Mesendoderm (in vitro differentiated cells): ENCODE results near the gene MACROD1.

Experiments used
- DNase-seq: peaks from one replicate; pipeline ENCODE4 v3.0.0; 2013
- H2AK5ac ChIP-seq: 2 replicates; pipeline ENCODE4 v1.6.1; 2013; ENCODE audit warnings: low read length, inconsistent platforms
- H2BK120ac ChIP-seq: 2 replicates; pipeline ENCODE4 v1.6.1; 2013; ENCODE audit warnings: low read depth, mild to moderate bottlenecking, low read length, moderate library complexity, mixed read lengths
- H2BK15ac ChIP-seq: replicated peaks from 2 replicates; pipeline ENCODE4 v1.6.1; 2013; ENCODE audit warnings: low read depth, mild to moderate bottlenecking, moderate library complexity
- H2BK5ac ChIP-seq: 2 replicates; pipeline ENCODE4 v1.6.1; 2013; ENCODE audit warnings: low read length, inconsistent platforms
- H3K18ac ChIP-seq: 2 replicates; pipeline ENCODE4 v1.6.1; 2013; ENCODE audit warnings: mild to moderate bottlenecking, low read length, mixed read lengths
- H3K23ac ChIP-seq: one replicate; pipeline ENCODE4 v1.6.1; 2013; ENCODE audit warnings: low read length
- H3K27ac ChIP-seq: 2 replicates; pipeline ENCODE4 v1.5.1; 2013; ENCODE audit warnings: low read depth, mild to moderate bottlenecking, inconsistent platforms, low read length, moderate library complexity
- H3K27me3 ChIP-seq: 2 replicates; pipeline ENCODE4 v1.6.1; 2013; ENCODE audit warnings: low read length, control low read depth, mild to moderate bottlenecking, inconsistent platforms; ENCODE audit not compliant: insufficient read depth, poor library complexity
- H3K36me3 ChIP-seq: 2 replicates; pipeline ENCODE4 v1.6.1; 2013; ENCODE audit warnings: low read length, inconsistent platforms; ENCODE audit not compliant: control insufficient read depth, insufficient read depth
- H3K4ac ChIP-seq: one replicate; pipeline ENCODE4 v1.6.1; 2013; ENCODE audit warnings: low read depth, mild to moderate bottlenecking, low read length, moderate library complexity
- H3K4me1 ChIP-seq: 2 replicates; pipeline ENCODE4 v1.6.1; 2013; ENCODE audit warnings: low read depth, low read length, inconsistent platforms; ENCODE audit not compliant: control insufficient read depth
- H3K4me2 ChIP-seq: 2 replicates; pipeline ENCODE4 v1.6.1; 2013; ENCODE audit warnings: low read length
- H3K4me3 ChIP-seq: 2 replicates; pipeline ENCODE4 v1.5.1; 2013; ENCODE audit warnings: mild to moderate bottlenecking, low read length
- H3K56ac ChIP-seq: one replicate; pipeline ENCODE4 v1.6.1; 2013; ENCODE audit warnings: low read length
- H3K79me1 ChIP-seq: 2 replicates; pipeline ENCODE4 v1.6.1; 2013; ENCODE audit warnings: low read length, inconsistent platforms
- H3K79me2 ChIP-seq: 2 replicates; pipeline ENCODE4 v1.6.1; 2013; ENCODE audit warnings: mild to moderate bottlenecking, low read length; ENCODE audit not compliant: control insufficient read depth, insufficient read depth
- H3K9ac ChIP-seq: 2 replicates; pipeline ENCODE4 v1.6.1; 2013; ENCODE audit warnings: low read length, inconsistent platforms
- H4K5ac ChIP-seq: one replicate; pipeline ENCODE4 v1.6.1; 2013; ENCODE audit warnings: low read length
- H4K8ac ChIP-seq: one replicate; pipeline ENCODE4 v1.6.1; 2013; ENCODE audit warnings: low read depth, mild to moderate bottlenecking, control low read depth, low read length, moderate library complexity
- WGBS: extraction: QIAGEN DNeasy Blood & Tissue Kit; methylation state at CpG from one replicate; pipeline ENCODE4 v1.1.7; 2013; ENCODE audit warnings: low lambda C conversion rate, missing lambda C conversion rate; ENCODE audit not compliant: insufficient coverage; ENCODE audit errors: extremely low coverage; 5-methylcytosine and 5-hydroxymethylcytosine counted together

MACROD1 gene

DNA sequence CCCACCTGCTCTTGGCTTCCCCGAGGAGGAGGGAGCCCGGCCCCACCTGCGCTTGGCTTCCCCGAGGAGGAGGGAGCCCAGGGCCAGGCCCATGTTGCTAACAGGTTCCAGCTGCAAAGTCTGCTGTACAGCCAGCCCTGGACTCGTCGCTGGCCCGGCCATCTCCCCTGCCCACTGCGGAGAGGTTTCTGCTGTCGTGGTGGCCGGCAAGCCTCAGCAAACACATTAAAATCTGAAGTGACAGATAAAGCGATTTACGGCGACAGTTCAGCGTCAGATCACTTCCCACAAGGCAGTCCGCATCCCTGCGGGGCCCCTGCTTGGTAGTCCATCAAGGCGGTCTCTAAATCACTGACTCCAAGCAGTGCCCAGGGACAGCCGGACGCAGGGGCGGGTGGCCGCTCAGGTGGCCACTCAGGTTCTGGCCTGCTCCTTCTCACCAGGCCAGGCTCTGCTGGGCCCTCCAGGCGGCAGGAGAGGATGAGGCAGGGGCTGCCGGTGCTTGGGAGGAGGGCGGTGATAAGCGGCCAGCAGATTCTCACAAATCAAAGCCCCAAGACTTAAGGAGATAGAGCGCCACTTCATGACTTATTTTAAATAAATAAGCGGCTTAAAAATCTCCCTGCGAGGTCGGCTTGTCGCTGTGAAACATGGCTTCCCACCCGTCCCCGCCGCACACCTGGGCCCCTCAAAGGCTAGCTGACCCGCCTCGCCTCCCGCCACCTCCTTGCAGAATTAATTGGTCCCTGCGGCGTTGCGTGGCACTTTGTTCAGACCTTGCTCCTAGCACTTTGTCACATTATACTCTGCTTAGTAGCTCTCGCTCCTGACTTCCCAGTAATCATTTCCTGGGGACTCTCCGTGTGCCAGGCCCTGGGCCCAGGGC is 21.1 kb downstream of the MACROD1 start:
- Histone ChIP-seq H3K79me2 (no peaks in the 10 kb centered on the region), H3K27me3 (no peaks in the 10 kb centered on the region), H3K9ac (no peak overlapping the region), H3K4me2 (no peak overlapping the region), H3K23ac (no peak overlapping the region), H3K56ac (no peak overlapping the region), H3K4me3 (no peak overlapping the region), H3K27ac (no peak overlapping the region), H3K36me3 (no peaks in the 10 kb centered on the region), H4K8ac (no peak overlapping the region), H2BK120ac (no peak overlapping the region), H2BK5ac (no peak overlapping the region), H3K79me1 (no peaks in the 10 kb centered on the region), H3K18ac (no peak overlapping the region), H3K4ac (no peak overlapping the region), H3K4me1 (no peaks in the 10 kb centered on the region), H4K5ac (no peak overlapping the region), H2BK15ac (no peak overlapping the region), H2AK5ac (no peak overlapping the region)
- no peak for DNase-seq
- no CpG with 5 or more reads among the region's 41 CpGs for WGBS

DNA sequence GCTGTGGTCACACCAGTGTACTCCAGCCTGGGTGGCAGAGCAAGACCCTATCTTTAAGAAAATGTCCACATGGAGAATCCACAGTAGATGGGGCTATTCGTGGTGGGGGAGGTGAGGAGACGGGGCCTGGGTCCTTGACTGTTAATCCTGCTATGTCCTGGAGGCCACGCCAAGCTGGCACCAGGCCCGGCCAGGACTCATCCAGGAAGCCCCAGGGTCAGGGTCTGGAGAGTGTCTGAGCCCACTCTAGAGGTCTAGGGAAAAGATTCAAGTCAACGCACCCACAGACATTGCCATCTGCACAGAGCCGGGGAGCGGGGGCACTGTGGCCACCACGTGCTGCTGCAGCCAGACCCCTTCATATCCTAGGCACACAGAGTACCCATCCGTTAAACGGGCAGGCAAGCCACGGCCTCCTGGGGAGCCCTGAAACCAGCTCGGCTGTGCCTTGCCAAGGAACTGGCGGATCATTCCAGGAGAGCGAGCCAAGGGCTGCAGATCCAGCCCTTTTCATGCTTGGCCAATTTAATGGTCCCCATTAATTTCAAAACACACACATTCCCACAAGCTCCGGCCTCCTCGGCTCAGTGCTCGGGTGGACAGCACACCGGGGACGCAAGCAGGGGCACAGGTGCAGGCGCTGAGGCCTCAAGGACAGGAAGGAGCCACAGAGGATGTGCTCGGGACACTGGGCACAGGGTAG is 24.7 kb downstream of the MACROD1 start:
- no CpG with 5 or more reads among the region's 21 CpGs for WGBS
- no peak overlapping the region for H3K56ac ChIP-seq
- H2BK120ac ChIP-seq, result no peak overlapping the region
- H3K4me3 ChIP-seq, result no peak overlapping the region
- H3K18ac ChIP-seq, result no peak overlapping the region
- no peak overlapping the region for H3K23ac ChIP-seq
- H3K79me1 ChIP-seq, result no peaks in the 10 kb centered on the region
- no peak overlapping the region for H4K5ac ChIP-seq
- H3K36me3 ChIP-seq, result no peaks in the 10 kb centered on the region
- no peak overlapping the region for H3K4me2 ChIP-seq
- no peak overlapping the region for H4K8ac ChIP-seq
- H2BK5ac ChIP-seq, result no peak overlapping the region
- H3K4me1 ChIP-seq, result no peaks in the 10 kb centered on the region
- no peaks in the 10 kb centered on the region for H3K27me3 ChIP-seq
- DNase-seq, result no peak
- H3K79me2 ChIP-seq, result no peaks in the 10 kb centered on the region
- no peak overlapping the region for H3K4ac ChIP-seq
- H3K9ac ChIP-seq, result no peak overlapping the region
- no peak overlapping the region for H3K27ac ChIP-seq
- H2AK5ac ChIP-seq, result no peak overlapping the region
- H2BK15ac ChIP-seq, result no peak overlapping the region

DNA sequence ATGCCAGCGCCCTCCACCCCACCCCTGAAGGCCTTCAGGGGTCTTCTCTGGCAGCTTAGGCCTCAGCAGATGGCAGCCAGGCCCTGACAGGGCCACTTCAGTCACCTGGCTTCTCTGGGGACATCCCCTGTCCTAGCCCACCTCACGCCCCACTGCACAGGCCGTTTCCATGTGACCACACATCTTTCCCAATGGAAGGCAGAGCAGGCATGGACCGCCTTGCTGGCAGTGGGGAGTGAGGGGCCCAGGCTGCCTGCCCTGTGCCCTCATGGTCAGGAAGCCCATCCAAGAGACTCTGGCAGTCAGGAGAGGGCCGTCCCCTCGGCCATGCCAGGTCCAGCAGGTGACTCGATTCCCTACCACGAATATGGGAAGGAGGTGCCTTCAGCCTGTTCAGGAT is 25.8 kb downstream of the MACROD1 start:
- Histone ChIP-seq H3K9ac (no peak overlapping the region), H3K18ac (no peak overlapping the region), H3K4me3 (no peak overlapping the region), H3K36me3 (no peaks in the 10 kb centered on the region), H3K27me3 (no peaks in the 10 kb centered on the region), H4K5ac (no peak overlapping the region), H2BK120ac (no peak overlapping the region), H2BK15ac (no peak overlapping the region), H3K23ac (no peak overlapping the region), H3K4me1 (no peaks in the 10 kb centered on the region), H3K79me1 (no peaks in the 10 kb centered on the region), H2BK5ac (no peak overlapping the region), H3K4me2 (no peak overlapping the region), H3K4ac (no peak overlapping the region), H3K56ac (no peak overlapping the region), H2AK5ac (no peak overlapping the region), H3K27ac (no peak overlapping the region), H4K8ac (no peak overlapping the region), H3K79me2 (no peaks in the 10 kb centered on the region)
- WGBS, result no CpG with 5 or more reads among the region's 8 CpGs
- no peak for DNase-seq

DNA sequence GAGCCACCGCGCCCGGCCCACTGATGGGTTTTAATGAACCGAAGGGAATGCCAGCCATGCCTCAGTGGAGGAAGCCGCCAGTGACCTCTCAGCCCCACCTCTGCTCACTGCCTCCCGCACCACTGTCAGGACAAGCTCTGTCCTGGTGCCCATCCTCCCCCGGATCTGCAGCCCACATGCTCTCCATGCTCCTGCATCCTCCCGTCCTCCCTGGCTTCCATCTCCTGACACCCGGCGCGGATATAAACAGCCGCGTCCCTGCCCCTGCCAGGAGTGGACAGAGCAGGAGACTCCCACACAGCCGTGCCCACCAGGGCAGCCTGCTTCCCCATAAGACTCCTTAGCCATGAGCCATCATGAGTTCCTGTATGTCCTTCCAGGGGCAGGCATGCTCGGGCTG is 26.9 kb downstream of the MACROD1 start:
- Histone ChIP-seq H3K36me3 (no peaks in the 10 kb centered on the region), H3K18ac (no peak overlapping the region), H3K23ac (no peak overlapping the region), H2AK5ac (no peak overlapping the region), H2BK5ac (no peak overlapping the region), H3K79me1 (no peaks in the 10 kb centered on the region), H4K8ac (no peak overlapping the region), H3K9ac (no peak overlapping the region), H3K4me2 (no peak overlapping the region), H3K4me1 (no peaks in the 10 kb centered on the region), H3K4ac (no peak overlapping the region), H3K4me3 (no peak overlapping the region), H3K27ac (no peak overlapping the region), H2BK120ac (no peak overlapping the region), H3K79me2 (no peaks in the 10 kb centered on the region), H2BK15ac (no peak overlapping the region), H3K56ac (no peak overlapping the region), H3K27me3 (no peaks in the 10 kb centered on the region), H4K5ac (no peak overlapping the region)
- no peak for DNase-seq
- WGBS, result no CpG with 5 or more reads among the region's 15 CpGs

DNA sequence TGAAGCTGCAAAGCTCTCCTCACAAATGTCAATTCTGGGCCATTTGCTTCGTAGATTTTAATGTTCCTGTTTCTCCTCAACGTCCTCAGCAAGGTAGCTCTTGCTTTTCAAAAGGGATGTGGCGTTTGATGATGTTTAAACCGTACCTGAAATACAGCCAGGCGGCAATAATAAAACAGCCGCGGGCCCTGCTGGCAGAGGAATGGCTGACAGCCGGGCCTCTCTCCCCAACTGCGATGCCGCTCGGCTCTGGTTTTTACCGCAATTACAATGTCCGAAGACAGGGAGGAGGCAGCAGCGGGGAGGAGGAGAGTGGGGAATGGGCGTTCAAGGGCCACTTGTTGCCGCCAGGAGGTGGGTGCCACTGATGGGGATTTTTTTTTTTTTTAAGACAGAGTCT is 27.5 kb downstream of the MACROD1 start:
- Histone ChIP-seq H3K18ac (no peak overlapping the region), H2BK120ac (no peak overlapping the region), H3K23ac (no peak overlapping the region), H3K36me3 (no peaks in the 10 kb centered on the region), H4K8ac (no peak overlapping the region), H3K79me2 (no peaks in the 10 kb centered on the region), H3K27ac (no peak overlapping the region), H3K4me2 (no peak overlapping the region), H2BK15ac (no peak overlapping the region), H4K5ac (no peak overlapping the region), H3K4ac (no peak overlapping the region), H3K9ac (no peak overlapping the region), H3K79me1 (no peaks in the 10 kb centered on the region), H2BK5ac (no peak overlapping the region), H3K56ac (no peak overlapping the region), H2AK5ac (no peak overlapping the region), H3K4me3 (no peak overlapping the region), H3K27me3 (no peaks in the 10 kb centered on the region), H3K4me1 (no peaks in the 10 kb centered on the region)
- WGBS, result no CpG with 5 or more reads among the region's 16 CpGs
- DNase-seq, result no peak
